SK-N-MC (cell line): ENCODE results near the gene SEPHS2.

ENCODE experiments used
- EZH2 ChIP-seq: fragments of 200-600 bp; sonication (generic); IDR thresholded peaks from one replicate; pipeline ENCODE4 v1.6.1; 2017; ENCODE audit warnings: antibody characterized with exemption
- FOXP2 ChIP-seq: optimal IDR thresholded peaks from 2 replicates; pipeline ENCODE3; 2011; ENCODE audit warnings: mild to moderate bottlenecking, moderate library complexity; ENCODE audit not compliant: insufficient read depth; ENCODE audit errors: extremely low read length, control extremely low read depth
- POLR2AphosphoS5 ChIP-seq: IDR thresholded peaks from 2 replicates; pipeline ENCODE4 v1.6.1; 2012; ENCODE audit warnings: mild to moderate bottlenecking, low read depth, low read length, borderline replicate concordance

DNA sequence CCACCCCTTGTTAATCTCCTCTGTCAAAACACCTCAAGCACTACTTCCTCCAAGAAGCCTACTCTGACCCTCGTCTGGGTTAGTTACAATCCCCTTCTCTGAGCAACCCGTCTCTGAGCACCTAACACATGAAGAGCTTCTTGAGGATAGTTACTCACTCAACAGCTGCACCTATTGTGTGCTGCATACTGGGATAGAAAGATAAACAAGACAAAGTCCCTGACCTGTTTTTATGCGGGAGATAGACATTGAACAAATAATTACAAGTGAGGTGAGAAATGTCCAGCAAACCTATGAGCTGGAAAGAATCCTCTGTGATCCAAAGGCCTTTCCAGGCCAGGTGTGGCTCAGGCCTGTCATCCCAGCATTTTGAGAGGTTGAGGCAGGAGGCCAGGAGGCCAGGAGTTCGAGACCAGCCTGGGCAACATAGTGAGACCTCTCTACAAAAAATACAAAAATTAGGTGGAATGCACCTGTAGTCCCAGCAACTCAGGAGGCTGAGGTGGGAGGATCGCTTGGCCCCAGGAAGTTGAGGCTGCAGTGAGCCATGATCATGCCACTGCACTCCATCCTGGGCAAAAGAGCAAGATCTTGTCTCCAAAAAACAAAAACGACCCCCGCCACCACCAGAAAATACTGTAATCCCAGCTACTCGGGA lies 43.8 kb downstream of the SEPHS2 start:
- TF ChIP-seq POLR2AphosphoS5 (no peak), EZH2 (no peak), FOXP2 (no peak)
